Measurements from ENCODE around the gene NR1H2. TPM values are rescaled to one million over a fixed set of nuclear protein-coding genes. Genes with fewer than 3 reads are reported as not detected.

NR1H2 gene
- total and polyA plus RNA-seq, 10 of the 15 experiments (the other 5 are each of a cell fraction or from before 2014, with no cell fraction given): 0.05 to 54.2 (median 35.1) TPM

- 0 out of 2 replicates have a peak, but pooled peaks have one; percentile 53 for TF ChIP-seq JUND (IDR thresholded peaks at IDR 0.05; ENCODE audit: low read depth, low read length)
- TF ChIP-seq SMARCA5 (IDR thresholded peaks at IDR 0.05): peak; percentile 91
- no peak for TF ChIP-seq RAD21 (IDR thresholded peaks at IDR 0.05; ENCODE audit: insufficient read depth, low read depth, low read length)
- TF ChIP-seq HDGF (IDR thresholded peaks at IDR 0.05): no peak; the same call in 1 of the 2 replicates
- no peak for TF ChIP-seq ZNF274 (IDR thresholded peaks at IDR 0.05; ENCODE audit: insufficient read depth, insufficient read length)
- no peak; the same call in 1 of the 2 replicates for TF ChIP-seq ATF2 (IDR thresholded peaks at IDR 0.05; ENCODE audit: low read length)
- TF ChIP-seq ZBTB33 (IDR thresholded peaks at IDR 0.05): no peak
- peak; percentile 56; the same call in 1 of the 2 replicates for TF ChIP-seq BACH1 (IDR thresholded peaks at IDR 0.05; ENCODE audit: borderline replicate concordance)
- peak; percentile 80; the same call in 1 of the 2 replicates for TF ChIP-seq MXI1 (IDR thresholded peaks at IDR 0.05; ENCODE audit: low read depth, low read length)
- TF ChIP-seq PAX5 (IDR thresholded peaks at IDR 0.05; ENCODE audit: borderline replicate concordance, low read depth, low read length): 0 out of 2 replicates have a peak, but pooled peaks have one; percentile 40
- peak; percentile 91; the same call in 1 of the 2 replicates for TF ChIP-seq PML (IDR thresholded peaks at IDR 0.05; ENCODE audit: low read length)
- TF ChIP-seq SREBF2 (IDR thresholded peaks at IDR 0.05; ENCODE audit: low read length): peak; percentile 65
- TF ChIP-seq SUPT20H (IDR thresholded peaks at IDR 0.05; ENCODE audit: borderline replicate concordance, control insufficient read depth, low read depth, low read length): no peak
- TF ChIP-seq ZBTB40 (IDR thresholded peaks at IDR 0.05; ENCODE audit: borderline replicate concordance): peak; percentile 100
- TF ChIP-seq KLF5 (IDR thresholded peaks at IDR 0.05; ENCODE audit: partially characterized antibody): peak; percentile 94
- TF ChIP-seq ZNF207 (IDR thresholded peaks at IDR 0.05; ENCODE audit: borderline replicate concordance): peak; percentile 94
- peak; percentile 76 for TF ChIP-seq TBL1XR1 (IDR thresholded peaks at IDR 0.05; ENCODE audit: low read depth, low read length)
- TF ChIP-seq PRDM15 (CRISPR knock-in tag; IDR thresholded peaks at IDR 0.05): no peak
Observed at GRCh38 chr19:50376166-50377050, at the start of gene NR1H2 (continued).

Data from GM12878 (cell line).